Measurements from ENCODE around the gene OPTN.

- no peak for TF ChIP-seq EP300 (IDR thresholded peaks at IDR 0.05)
- TF ChIP-seq, protein P1, sequence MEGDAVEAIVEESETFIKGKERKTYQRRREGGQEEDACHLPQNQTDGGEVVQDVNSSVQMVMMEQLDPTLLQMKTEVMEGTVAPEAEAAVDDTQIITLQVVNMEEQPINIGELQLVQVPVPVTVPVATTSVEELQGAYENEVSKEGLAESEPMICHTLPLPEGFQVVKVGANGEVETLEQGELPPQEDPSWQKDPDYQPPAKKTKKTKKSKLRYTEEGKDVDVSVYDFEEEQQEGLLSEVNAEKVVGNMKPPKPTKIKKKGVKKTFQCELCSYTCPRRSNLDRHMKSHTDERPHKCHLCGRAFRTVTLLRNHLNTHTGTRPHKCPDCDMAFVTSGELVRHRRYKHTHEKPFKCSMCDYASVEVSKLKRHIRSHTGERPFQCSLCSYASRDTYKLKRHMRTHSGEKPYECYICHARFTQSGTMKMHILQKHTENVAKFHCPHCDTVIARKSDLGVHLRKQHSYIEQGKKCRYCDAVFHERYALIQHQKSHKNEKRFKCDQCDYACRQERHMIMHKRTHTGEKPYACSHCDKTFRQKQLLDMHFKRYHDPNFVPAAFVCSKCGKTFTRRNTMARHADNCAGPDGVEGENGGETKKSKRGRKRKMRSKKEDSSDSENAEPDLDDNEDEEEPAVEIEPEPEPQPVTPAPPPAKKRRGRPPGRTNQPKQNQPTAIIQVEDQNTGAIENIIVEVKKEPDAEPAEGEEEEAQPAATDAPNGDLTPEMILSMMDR (IDR thresholded peaks at IDR 0.05): no peak
These were observed 3.6 kb downstream of the OPTN start for GRCh38 chr10:13103554-13103953.
